K562 (cell line): Measurements from ENCODE around the gene ZNF805. TPM values are rescaled to one million over a fixed set of nuclear protein-coding genes. Genes with fewer than 3 reads are reported as not detected.

Experiments used
- ATF7 ChIP-seq: fragments of 450-650 bp; IDR thresholded peaks from 2 replicates; pipeline ENCODE4 v1.7.1; 2014; ENCODE audit warnings: mild to moderate bottlenecking, moderate library complexity
- CEBPZ ChIP-seq: fragments of 150-350 bp; IDR thresholded peaks from 2 replicates; pipeline ENCODE4 v1.6.1; 2014; ENCODE audit warnings: low read depth, mild to moderate bottlenecking, low read length, borderline replicate concordance
- CUX1 ChIP-seq: fragments of 200-800 bp; sonication (Bioruptor generic); IDR thresholded peaks from 2 replicates; pipeline ENCODE4 v1.6.1; 2016; ENCODE audit warnings: missing genetic modification characterization, missing compliant biosample characterization
- E2F3 ChIP-seq: fragments of 250-450 bp; sonication (Bioruptor Pico); IDR thresholded peaks from 2 replicates; pipeline ENCODE4 v1.4.0; 2020; ENCODE audit warnings: mild to moderate bottlenecking
- FOXJ3 ChIP-seq: sonication (generic); formaldehyde crosslinking; IDR thresholded peaks from 2 replicates; pipeline ENCODE4 v1.4.0; 2020; ENCODE audit warnings: mild to moderate bottlenecking, missing genetic modification reagents
- MAFG ChIP-seq: fragments of 450-650 bp; conservative IDR thresholded peaks from 2 replicates; pipeline ENCODE4 v1.6.1; 2016; ENCODE audit warnings: missing genetic modification characterization, missing compliant biosample characterization
- PHF21A ChIP-seq: fragments of 450-650 bp; IDR thresholded peaks from 2 replicates; pipeline ENCODE4 v1.6.1; 2017; ENCODE audit warnings: low read depth, borderline replicate concordance
- ZNF318 ChIP-seq, 2 experiments: fragments of 450-650 bp; IDR thresholded peaks; 2 replicates each; pipeline ENCODE4 v1.6.1; 2016; ENCODE audit warnings: mild to moderate bottlenecking in 2 of 2, borderline replicate concordance in 1 of 2, low read depth in 1 of 2, moderate library complexity in 1 of 2
- ZNF695 ChIP-seq: fragments of 450-650 bp; formaldehyde crosslinking; IDR thresholded peaks from 2 replicates; pipeline ENCODE4 v1.4.0; 2020; ENCODE audit warnings: mild to moderate bottlenecking, moderate library complexity
- polyA plus RNA-seq, 8 experiments: library from polyadenylated mRNA; depleted of rRNA in 4 of 8; stranded (reverse) in 5 of 8; unstranded in 3 of 8; fragments of >200 nt; fragmentation: Nextera tagmentation in 2 of 8; fragmentation: Illumina TruSeq in 1 of 8; extraction: Ambion mirVana in 2 of 8; extraction: Trizol in 1 of 8; gene quantifications; 2 replicates each; pipeline versions ENCODE4 v1.2.1 to v1.2.3, GENCODE V29; 2011 to 2014; ENCODE audit warnings: inconsistent platforms in 1 of 8, missing spikeins in 1 of 8
- total RNA-seq, 7 experiments: library from RNA; depleted of rRNA in 6 of 7; stranded (reverse); fragments of >200 nt in 6 of 7; fragmentation: Illumina TruSeq in 2 of 7; extraction: Trizol in 2 of 7; gene quantifications; 2 replicates each; pipeline versions ENCODE4 v1.2.1 to v1.2.3, GENCODE V29; 2011 to 2021; ENCODE audit warnings: low replicate concordance in 1 of 7

ZNF805 gene
- total and polyA plus RNA-seq, 9 of the 15 experiments (the other 6 are each of a cell fraction or from before 2014, with no cell fraction given) = 0.32 to 6.7 (median 3.9) TPM

- no peak for TF ChIP-seq CUX1 (CRISPR knock-in tag)
- no peak for TF ChIP-seq E2F3
- 0 out of 4 replicates have a peak, but pooled peaks of 1 of the 2 experiments have one; percentile 48 for TF ChIP-seq ZNF318 (IDR thresholded peaks at IDR 0.05; ENCODE audit: borderline replicate concordance in 1 of 2, low read depth in 1 of 2)
- no peak for TF ChIP-seq MAFG (tag)
- peak; percentile 81; the same call in 1 of the 2 replicates for TF ChIP-seq ATF7
- TF ChIP-seq ZNF695 = no peak
- TF ChIP-seq PHF21A = no peak
- no peak for TF ChIP-seq FOXJ3 (CRISPR knock-in tag)
- TF ChIP-seq CEBPZ = 0 out of 2 replicates have a peak, but pooled peaks have one; percentile 16
Observed at GRCh38 chr19:57279418-57280164, 39.2 kb downstream of the ZNF805 start (continued).
